HG02943 (cell line): ENCODE data around the gene TIMM23.

ENCODE experiments used
- ATAC-seq: cut with Tn5 transposase; IDR thresholded peaks from one replicate; pipeline ENCODE4 v1.9.1; 2021; ENCODE audit warnings: mild to moderate bottlenecking, low read depth, moderate library complexity; ENCODE audit not compliant: unreplicated experiment

Gene TIMM23

GRCh38 chr10:46019569-46020343, 47.5 kb downstream of the TIMM23 start:
- ATAC-seq, result no peak

GRCh38 chr10:46020344-46020657, 48.0 kb downstream of the TIMM23 start:
- ATAC-seq, result no peak

GRCh38 chr10:46022978-46023702, 50.9 kb downstream of the TIMM23 start:
- peak; percentile 92 for ATAC-seq

- no peak for ATAC-seq
Measured at GRCh38 chr10:46024948-46025347, 52.7 kb downstream of the TIMM23 start.

- no peak for ATAC-seq
Measured at GRCh38 chr10:46025406-46025805, 53.1 kb downstream of the TIMM23 start.

- ATAC-seq, result no peak
Measured at GRCh38 chr10:46026106-46026505, 53.8 kb downstream of the TIMM23 start.

GRCh38 chr10:46028584-46029460, 56.5 kb downstream of the TIMM23 start:
- ATAC-seq, result no peak

- ATAC-seq, result no peak
Measured at GRCh38 chr10:46029461-46030030, 57.3 kb downstream of the TIMM23 start.

GRCh38 chr10:46030091-46030937, 58.0 kb downstream of the TIMM23 start, which contains the start of gene NCOA4:
NCOA4 (minus strand) TSS chr10:46030623; CDS start chr10:46016680, 13,943 bp downstream.
- peak; percentile 97 for ATAC-seq

GRCh38 chr10:46031648-46032532, 59.6 kb downstream of the TIMM23 start:
- no peak for ATAC-seq

GRCh38 chr10:46033602-46034011, 61.3 kb downstream of the TIMM23 start:
- ATAC-seq, result no peak

- no peak for ATAC-seq
Measured at GRCh38 chr10:46035923-46036849, 63.9 kb downstream of the TIMM23 start.

- ATAC-seq, result no peak
Measured at GRCh38 chr10:46037107-46037825, 65.0 kb downstream of the TIMM23 start.

- no peak for ATAC-seq
Measured at GRCh38 chr10:46040004-46040403, 67.7 kb downstream of the TIMM23 start.

- no peak for ATAC-seq
Measured at GRCh38 chr10:46042527-46042926, 70.2 kb downstream of the TIMM23 start.

GRCh38 chr10:46046261-46046660, 74.0 kb downstream of the TIMM23 start, which contains the start of gene MSMB:
MSMB (minus strand) TSS chr10:46046269; CDS start chr10:46046237, 32 bp downstream.
- ATAC-seq, result no peak

- ATAC-seq, result no peak
Measured at GRCh38 chr10:46048152-46048551, 75.9 kb downstream of the TIMM23 start.
